ENCODE results near the gene CASZ1. TPM values are rescaled to one million over a fixed set of nuclear protein-coding genes. Genes with fewer than 3 reads are reported as not detected.

Gene CASZ1
- polyA plus RNA-seq, 1 experiment = 0.64 TPM

- Histone ChIP-seq H3K36me3 (ENCODE audit: control insufficient read depth, insufficient read depth, low read length) (no peaks in the 10 kb centered on the region), H3K27me3 (ENCODE audit: control insufficient read depth, insufficient read depth, low read length) (no peaks in the 10 kb centered on the region), H3K4me3 (ENCODE audit: low read depth, low read length) (no peak overlapping the region)
- ChIA-PET POLR2A (no interaction called here), CTCF (no interaction called here)
- DNase-seq (ENCODE audit: low read depth) = no peak
- TF ChIP-seq CTCF (IDR thresholded peaks at IDR 0.05; ENCODE audit: insufficient read depth, low read depth, low read length) = no peak
Observed at GRCh38 chr1:10593750-10594149, 202.7 kb downstream of the CASZ1 start.

GRCh38 chr1:10592373-10592772 is 204.1 kb downstream of the CASZ1 start:
- no peaks in the 10 kb centered on the region for H3K27me3 ChIP-seq (ENCODE audit: control insufficient read depth, insufficient read depth, low read length)
- ChIA-PET CTCF (no interaction called here), POLR2A (no interaction called here)
- H3K4me3 ChIP-seq (ENCODE audit: low read depth, low read length) = no peak overlapping the region
- H3K36me3 ChIP-seq (ENCODE audit: control insufficient read depth, insufficient read depth, low read length) = no peaks in the 10 kb centered on the region
- no peak for DNase-seq (ENCODE audit: low read depth)
- TF ChIP-seq CTCF (IDR thresholded peaks at IDR 0.05; ENCODE audit: insufficient read depth, low read depth, low read length) = no peak

- ChIA-PET POLR2A (no interaction called here), CTCF (no interaction called here)
- no peaks in the 10 kb centered on the region for H3K36me3 ChIP-seq (ENCODE audit: control insufficient read depth, insufficient read depth, low read length)
- no peaks in the 10 kb centered on the region for H3K27me3 ChIP-seq (ENCODE audit: control insufficient read depth, insufficient read depth, low read length)
- H3K4me3 ChIP-seq (ENCODE audit: low read depth, low read length) = no peak overlapping the region
- TF ChIP-seq CTCF (IDR thresholded peaks at IDR 0.05; ENCODE audit: insufficient read depth, low read depth, low read length) = no peak
- DNase-seq (ENCODE audit: low read depth) = no peak
Observed at GRCh38 chr1:10591010-10591409, 205.4 kb downstream of the CASZ1 start.

GRCh38 chr1:10589074-10589473 is 207.4 kb downstream of the CASZ1 start:
- no peak for DNase-seq (ENCODE audit: low read depth)
- CTCF ChIA-PET = no interaction called here
- no peaks in the 10 kb centered on the region for H3K27me3 ChIP-seq (ENCODE audit: control insufficient read depth, insufficient read depth, low read length)

GRCh38 chr1:10588640-10589039 is 207.8 kb downstream of the CASZ1 start:
- TF ChIP-seq CTCF (IDR thresholded peaks at IDR 0.05; ENCODE audit: insufficient read depth, low read depth, low read length) = no peak
- DNase-seq (ENCODE audit: low read depth) = no peak
- ChIA-PET POLR2A (no interaction called here), CTCF (no interaction called here)
- Histone ChIP-seq H3K27me3 (ENCODE audit: control insufficient read depth, insufficient read depth, low read length) (no peaks in the 10 kb centered on the region), H3K36me3 (ENCODE audit: control insufficient read depth, insufficient read depth, low read length) (no peaks in the 10 kb centered on the region), H3K4me3 (ENCODE audit: low read depth, low read length) (no peak overlapping the region)

More at GRCh38 chr1:10589074-10589473, 207.4 kb downstream of the CASZ1 start:
- H3K36me3 ChIP-seq (ENCODE audit: control insufficient read depth, insufficient read depth, low read length) = no peaks in the 10 kb centered on the region
- H3K4me3 ChIP-seq (ENCODE audit: low read depth, low read length) = no peak overlapping the region
- no peak for TF ChIP-seq CTCF (IDR thresholded peaks at IDR 0.05; ENCODE audit: insufficient read depth, low read depth, low read length)
- POLR2A ChIA-PET = no interaction called here

Small RNAs within 50 kb of the gene (small RNA-seq; reads per million reads assigned to genes)
- gene RN7SL614P (ENCODE audit: insufficient read length, low read depth, low replicate concordance) = not detected

Other genes starting within 250 kb of the CASZ1 start
- gene TARDBP, start 216.0 kb upstream of the CASZ1 start, polyA plus RNA-seq (2011; rRNA removed) = 55.5 and 120 TPM in 2 replicates